AG09309 (cell line): ENCODE measurements around the gene KDF1.

Source experiments
- DNase-seq: peaks from one replicate; pipeline ENCODE4 v3.0.0-alpha.2; 2010; ENCODE audit warnings: low read depth
- H3K4me3 ChIP-seq: 2 replicates; pipeline ENCODE4 v1.5.1; 2011; ENCODE audit warnings: mild to moderate bottlenecking, low read depth, low read length, moderate library complexity; ENCODE audit not compliant: control insufficient read depth
- CTCF ChIP-seq: IDR thresholded peaks from 2 replicates; pipeline ENCODE4 v1.5.1; 2011; ENCODE audit warnings: mild to moderate bottlenecking, low read depth, low read length, inconsistent platforms; ENCODE audit not compliant: insufficient read depth, control insufficient read depth; ENCODE audit errors: missing control alignments

The KDF1 gene

GRCh38 chr1:26900001-26900814, 60.1 kb downstream of the KDF1 start, which contains the start of gene GPATCH3:
Gene GPATCH3 (minus strand): TSS chr1:26900467. CDS start chr1:26900442, 25 bp downstream.
- H3K4me3 ChIP-seq, result peak within 1 kb of the TSS; percentile 70
- TF ChIP-seq CTCF, result no peak
- DNase-seq, result peak; percentile 73
